GM23338 (cell line): ENCODE results near the gene ZNHIT1. TPM values are rescaled to one million over a fixed set of nuclear protein-coding genes. Genes with fewer than 3 reads are reported as not detected.

Experiments
- ATAC-seq: fragments of 200-7000 bp; cut with Tn5 transposase; 3 replicates; pipeline ENCODE4 v1.9.1; 2020
- DNase-seq: peaks from one replicate; pipeline ENCODE4 v3.0.0-alpha.2; 2015; ENCODE audit warnings: low spot score
- H2AFZ ChIP-seq: fragments of 200-600 bp; sonication (generic); 2 replicates; pipeline ENCODE4 v1.8.0; 2016; ENCODE audit warnings: antibody characterized with exemption, mild to moderate bottlenecking, moderate library complexity
- H3F3A ChIP-seq: fragments of 200-600 bp; sonication (generic); replicated peaks from 2 replicates; pipeline ENCODE4 v1.8.0; 2017; ENCODE audit warnings: antibody characterized with exemption, mixed run types, low read depth
- H3K27ac ChIP-seq: fragments of 200-600 bp; sonication (generic); 2 replicates; pipeline ENCODE4 v1.6.1; 2016; ENCODE audit warnings: low read depth
- H3K27me3 ChIP-seq: fragments of 200-600 bp; sonication (generic); 2 replicates; pipeline ENCODE4 v1.8.0; 2016; ENCODE audit warnings: mild to moderate bottlenecking, mixed run types, moderate library complexity; ENCODE audit not compliant: insufficient read depth
- H3K36me3 ChIP-seq: fragments of 200-600 bp; sonication (generic); 2 replicates; pipeline ENCODE4 v1.8.0; 2016; ENCODE audit warnings: mild to moderate bottlenecking; ENCODE audit not compliant: insufficient read depth
- H3K4me1 ChIP-seq: fragments of 200-600 bp; sonication (generic); 2 replicates; pipeline ENCODE4 v1.8.0; 2016; ENCODE audit warnings: mild to moderate bottlenecking, moderate library complexity; ENCODE audit not compliant: insufficient read depth
- H3K4me2 ChIP-seq: fragments of 200-600 bp; sonication (generic); 2 replicates; pipeline ENCODE4 v1.7.1; 2017; ENCODE audit warnings: mixed run types
- H3K4me3 ChIP-seq: fragments of 200-600 bp; sonication (generic); 2 replicates; pipeline ENCODE4 v1.6.1; 2016; ENCODE audit warnings: mixed run types
- H3K79me2 ChIP-seq: fragments of 200-600 bp; sonication (generic); replicated peaks from 2 replicates; pipeline ENCODE4 v1.8.0; 2017; ENCODE audit warnings: mild to moderate bottlenecking; ENCODE audit not compliant: insufficient read depth
- H3K9me2 ChIP-seq: fragments of 200-600 bp; sonication (generic); 2 replicates; pipeline ENCODE4 v1.8.0; 2017; ENCODE audit not compliant: insufficient read depth
- H4K20me1 ChIP-seq: fragments of 200-600 bp; sonication (generic); replicated peaks from 2 replicates; pipeline ENCODE4 v1.8.0; 2017; ENCODE audit warnings: mild to moderate bottlenecking; ENCODE audit not compliant: insufficient read depth
- H3K27ac Mint-ChIP-seq: 2 replicates; pipeline ENCODE4 v1.8.0; 2020; ENCODE audit warnings: inconsistent platforms, mild to moderate bottlenecking, moderate library complexity, mixed read lengths
- H3K27me3 Mint-ChIP-seq: 3 replicates; pipeline ENCODE4 v1.8.0; 2022; ENCODE audit warnings: low read depth, mild to moderate bottlenecking, moderate library complexity, mixed read lengths, inconsistent platforms; ENCODE audit not compliant: insufficient read depth, poor library complexity
- H3K36me3 Mint-ChIP-seq: 3 replicates; pipeline ENCODE4 v1.8.0; 2021; ENCODE audit warnings: low read depth, mild to moderate bottlenecking, inconsistent platforms, moderate library complexity, mixed read lengths
- H3K4me1 Mint-ChIP-seq: 3 replicates; pipeline ENCODE4 v1.8.0; 2020; ENCODE audit warnings: mild to moderate bottlenecking, inconsistent platforms, mixed read lengths
- H3K4me3 Mint-ChIP-seq: 3 replicates; pipeline ENCODE4 v1.8.0; 2021; ENCODE audit warnings: moderate library complexity, mild to moderate bottlenecking, inconsistent platforms, mixed read lengths
- H3K9me3 Mint-ChIP-seq: 3 replicates; pipeline ENCODE4 v1.8.0; 2020; ENCODE audit warnings: moderate library complexity, mild to moderate bottlenecking, inconsistent platforms, mixed read lengths
- CREB1 ChIP-seq: fragments of 250-450 bp; sonication (Bioruptor Pico); IDR thresholded peaks from 2 replicates; pipeline ENCODE4 v1.5.0; 2020; ENCODE audit warnings: low read depth, mild to moderate bottlenecking, moderate library complexity
- CTCF ChIP-seq, 2 experiments: fragments of 200-600 bp in 1 of 2; sonication (generic) in 1 of 2; conservative IDR thresholded peaks; 2 replicates each; pipeline versions ENCODE4 v1.5.1 to v1.6.1; 2016 to 2017; ENCODE audit warnings: antibody characterized with exemption in 2 of 2, low read depth in 2 of 2, mild to moderate bottlenecking in 2 of 2, moderate library complexity in 1 of 2
- EZH2 ChIP-seq: fragments of 200-600 bp; sonication (generic); IDR thresholded peaks from one replicate; pipeline ENCODE4 v1.8.0; 2017; ENCODE audit warnings: antibody characterized with exemption, mild to moderate bottlenecking, low read depth; ENCODE audit not compliant: unreplicated experiment
- JUNB ChIP-seq: IDR thresholded peaks from one replicate; pipeline ENCODE4 v1.6.1; 2016; ENCODE audit warnings: antibody characterized with exemption; ENCODE audit not compliant: unreplicated experiment
- NANOG ChIP-seq: IDR thresholded peaks from 2 replicates; pipeline ENCODE4 v1.6.1; 2016; ENCODE audit warnings: antibody characterized with exemption, borderline replicate concordance
- STAT1 ChIP-seq: IDR thresholded peaks from one replicate; pipeline ENCODE4 v1.6.1; 2016; ENCODE audit warnings: antibody characterized with exemption; ENCODE audit not compliant: unreplicated experiment
- ZNF114 ChIP-seq: fragments of 250-450 bp; sonication (Bioruptor Pico); IDR thresholded peaks from 2 replicates; pipeline ENCODE4 v1.5.0; 2020; ENCODE audit warnings: mild to moderate bottlenecking, moderate library complexity
- ZNF462 ChIP-seq: fragments of 250-450 bp; sonication (Bioruptor Pico); IDR thresholded peaks from 2 replicates; pipeline ENCODE4 v1.5.0; 2020; ENCODE audit warnings: mild to moderate bottlenecking, moderate library complexity
- polyA plus RNA-seq: library from polyadenylated mRNA; unstranded; fragments of >200 nt; fragmentation: Nextera tagmentation; extraction: Ambion mirVana; gene quantifications from 2 replicates; pipeline ENCODE4 v1.2.1, GENCODE V29; 2016
- total RNA-seq: library from RNA; depleted of rRNA; stranded (reverse); fragments of >200 nt; shearing (Covaris generic); gene quantifications from 2 replicates; pipeline ENCODE4 v1.2.3, GENCODE V29; 2014
- TF ChIP-seq, protein P1 (sequence below): IDR thresholded peaks from 2 replicates; pipeline ENCODE4 v1.6.1; 2016; ENCODE audit warnings: antibody characterized with exemption
- TF ChIP-seq, protein P2 (sequence below): IDR thresholded peaks from one replicate; pipeline ENCODE4 v1.6.1; 2018; ENCODE audit warnings: antibody characterized with exemption; ENCODE audit not compliant: unreplicated experiment

ZNHIT1 gene
- total and polyA plus RNA-seq, 2 experiments from 2014 or later: 64.6 to 113 TPM

GRCh38 chr7:101239951-101240220 is 21.9 kb downstream of the ZNHIT1 start (continued):
- no peak for TF ChIP-seq ZNF462 (CRISPR knock-in tag)

GRCh38 chr7:101240226-101241014 is 22.5 kb downstream of the ZNHIT1 start:
- DNase-seq (no peak), ATAC-seq (no peak)
- peaks cover 23% of the 10 kb centered on the region for H3K4me1 Mint-ChIP-seq
- Histone ChIP-seq H3K4me1 (peaks cover 32% of the 10 kb centered on the region), H3K4me2 (no peak overlapping the region), H3K36me3 (no peaks in the 10 kb centered on the region), H3K27me3 (no peaks in the 10 kb centered on the region), H3K4me3 (no peak overlapping the region), H3K79me2 (peaks cover 20% of the 10 kb centered on the region), H2AFZ (no peak overlapping the region), H3K9me2 (no peaks in the 10 kb centered on the region), H3F3A (peaks cover 27% of the 10 kb centered on the region), H3K27ac (0 out of 2 replicates have a peak overlapping the region, but pooled peaks have one; percentile 66), H4K20me1 (peaks cover 6% of the 10 kb centered on the region)
- H3K36me3 Mint-ChIP-seq: peaks cover 24% of the 10 kb centered on the region
- no peak overlapping the region for H3K4me3 Mint-ChIP-seq
- H3K27me3 Mint-ChIP-seq: peaks cover 27% of the 10 kb centered on the region
- no peak overlapping the region; the same call in 1 of the 2 replicates for H3K27ac Mint-ChIP-seq
- H3K9me3 Mint-ChIP-seq: no peaks in the 10 kb centered on the region
- no peak for TF ChIP-seq CREB1 (CRISPR knock-in tag)
- TF ChIP-seq NANOG: no peak
- no peak for TF ChIP-seq ZNF114 (CRISPR knock-in tag)
- no peak for TF ChIP-seq JUNB
- TF ChIP-seq, protein P1, sequence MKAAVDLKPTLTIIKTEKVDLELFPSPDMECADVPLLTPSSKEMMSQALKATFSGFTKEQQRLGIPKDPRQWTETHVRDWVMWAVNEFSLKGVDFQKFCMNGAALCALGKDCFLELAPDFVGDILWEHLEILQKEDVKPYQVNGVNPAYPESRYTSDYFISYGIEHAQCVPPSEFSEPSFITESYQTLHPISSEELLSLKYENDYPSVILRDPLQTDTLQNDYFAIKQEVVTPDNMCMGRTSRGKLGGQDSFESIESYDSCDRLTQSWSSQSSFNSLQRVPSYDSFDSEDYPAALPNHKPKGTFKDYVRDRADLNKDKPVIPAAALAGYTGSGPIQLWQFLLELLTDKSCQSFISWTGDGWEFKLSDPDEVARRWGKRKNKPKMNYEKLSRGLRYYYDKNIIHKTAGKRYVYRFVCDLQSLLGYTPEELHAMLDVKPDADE: no peak
- no peak for TF ChIP-seq EZH2
- TF ChIP-seq, protein P2, sequence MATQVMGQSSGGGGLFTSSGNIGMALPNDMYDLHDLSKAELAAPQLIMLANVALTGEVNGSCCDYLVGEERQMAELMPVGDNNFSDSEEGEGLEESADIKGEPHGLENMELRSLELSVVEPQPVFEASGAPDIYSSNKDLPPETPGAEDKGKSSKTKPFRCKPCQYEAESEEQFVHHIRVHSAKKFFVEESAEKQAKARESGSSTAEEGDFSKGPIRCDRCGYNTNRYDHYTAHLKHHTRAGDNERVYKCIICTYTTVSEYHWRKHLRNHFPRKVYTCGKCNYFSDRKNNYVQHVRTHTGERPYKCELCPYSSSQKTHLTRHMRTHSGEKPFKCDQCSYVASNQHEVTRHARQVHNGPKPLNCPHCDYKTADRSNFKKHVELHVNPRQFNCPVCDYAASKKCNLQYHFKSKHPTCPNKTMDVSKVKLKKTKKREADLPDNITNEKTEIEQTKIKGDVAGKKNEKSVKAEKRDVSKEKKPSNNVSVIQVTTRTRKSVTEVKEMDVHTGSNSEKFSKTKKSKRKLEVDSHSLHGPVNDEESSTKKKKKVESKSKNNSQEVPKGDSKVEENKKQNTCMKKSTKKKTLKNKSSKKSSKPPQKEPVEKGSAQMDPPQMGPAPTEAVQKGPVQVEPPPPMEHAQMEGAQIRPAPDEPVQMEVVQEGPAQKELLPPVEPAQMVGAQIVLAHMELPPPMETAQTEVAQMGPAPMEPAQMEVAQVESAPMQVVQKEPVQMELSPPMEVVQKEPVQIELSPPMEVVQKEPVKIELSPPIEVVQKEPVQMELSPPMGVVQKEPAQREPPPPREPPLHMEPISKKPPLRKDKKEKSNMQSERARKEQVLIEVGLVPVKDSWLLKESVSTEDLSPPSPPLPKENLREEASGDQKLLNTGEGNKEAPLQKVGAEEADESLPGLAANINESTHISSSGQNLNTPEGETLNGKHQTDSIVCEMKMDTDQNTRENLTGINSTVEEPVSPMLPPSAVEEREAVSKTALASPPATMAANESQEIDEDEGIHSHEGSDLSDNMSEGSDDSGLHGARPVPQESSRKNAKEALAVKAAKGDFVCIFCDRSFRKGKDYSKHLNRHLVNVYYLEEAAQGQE: no peak
- no peak for TF ChIP-seq STAT1
- TF ChIP-seq CTCF (conservative IDR thresholded peaks at IDR 0.05; ENCODE audit: low read depth in 2 of 2): no peak
